BJ (cell line): ENCODE results near the gene DNAAF3. TPM values are rescaled to one million over a fixed set of nuclear protein-coding genes. Genes with fewer than 3 reads are reported as not detected.
A peak's percentile ranks its signal among the peaks of the same experiment; 100 is the strongest.

Experiments
- CTCF ChIA-PET: fragments of 350-600 bp; formaldehyde crosslinking; extraction: SDS; loops from one replicate; lab custom pipeline; 2021; ENCODE audit warnings: antibody characterized with exemption, inconsistent platforms; lab: Yijun Ruan, JAX
- POLR2A ChIA-PET: fragments of 300-600 bp; sonication (Branson Sonifier 250); formaldehyde crosslinking; extraction: SDS; loops from one replicate; lab custom pipeline; 2021; ENCODE audit warnings: antibody characterized with exemption; lab: Charles Lee
- DNase-seq: peaks from one replicate; pipeline ENCODE4 v3.0.0-alpha.2; 2011; ENCODE audit warnings: low read depth
- H3K27me3 ChIP-seq: 2 replicates; pipeline ENCODE4 v1.6.0; 2011; ENCODE audit warnings: low read length; ENCODE audit not compliant: control insufficient read depth, insufficient read depth
- H3K36me3 ChIP-seq: 2 replicates; pipeline ENCODE4 v1.5.1; 2011; ENCODE audit warnings: low read length; ENCODE audit not compliant: control insufficient read depth, insufficient read depth
- H3K4me3 ChIP-seq: 2 replicates; pipeline ENCODE4 v1.5.1; 2011; ENCODE audit warnings: low read depth, mild to moderate bottlenecking, control low read depth, low read length
- polyA plus RNA-seq: library from polyadenylated mRNA; depleted of rRNA; stranded (reverse); fragments of >200 nt; gene quantifications from 2 replicates; pipeline ENCODE4 v1.2.3, GENCODE V29; 2011
- TF ChIP-seq, protein P1 (sequence below): IDR thresholded peaks from 2 replicates; pipeline ENCODE4 v1.5.1; 2011; ENCODE audit warnings: low read depth, mild to moderate bottlenecking, control low read depth, inconsistent platforms, low read length, moderate library complexity; ENCODE audit not compliant: insufficient read depth

The DNAAF3 gene
- polyA plus RNA-seq, 1 experiment = 0.39 TPM

DNA sequence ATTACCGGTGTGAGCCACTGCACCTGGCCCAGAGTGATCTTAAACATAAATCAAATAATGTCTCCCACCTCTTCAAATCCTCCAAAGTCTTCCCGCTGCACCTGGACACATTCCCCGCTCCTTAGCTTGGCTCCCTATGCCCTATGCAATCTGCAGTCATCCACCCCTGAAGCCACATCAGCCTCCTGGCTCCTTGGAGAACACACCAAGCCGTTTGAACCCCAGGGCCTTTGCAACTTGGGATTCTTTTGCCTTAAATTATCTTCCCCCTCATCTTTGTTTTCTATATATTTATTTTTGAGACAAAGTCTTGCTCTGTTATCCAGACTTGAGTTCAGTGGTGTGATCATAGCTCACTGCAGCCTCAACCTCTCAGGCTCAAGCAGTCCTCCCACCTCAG is 2.7 kb upstream of the DNAAF3 start:
- DNase-seq = no peak
- H3K36me3 ChIP-seq = no peaks in the 10 kb centered on the region
- ChIA-PET POLR2A (no interaction called here), CTCF (interaction anchor here (1.0 to 1.5 kb wide), 3 partner anchors 9 to 28 kb away, joined by 3 to 6 read pairs (median 3); no protein-coding TSS in a partner anchor)
- H3K27me3 ChIP-seq = peaks cover 4% of the 10 kb centered on the region; the same call in 1 of the 2 replicates
- TF ChIP-seq, protein P1, sequence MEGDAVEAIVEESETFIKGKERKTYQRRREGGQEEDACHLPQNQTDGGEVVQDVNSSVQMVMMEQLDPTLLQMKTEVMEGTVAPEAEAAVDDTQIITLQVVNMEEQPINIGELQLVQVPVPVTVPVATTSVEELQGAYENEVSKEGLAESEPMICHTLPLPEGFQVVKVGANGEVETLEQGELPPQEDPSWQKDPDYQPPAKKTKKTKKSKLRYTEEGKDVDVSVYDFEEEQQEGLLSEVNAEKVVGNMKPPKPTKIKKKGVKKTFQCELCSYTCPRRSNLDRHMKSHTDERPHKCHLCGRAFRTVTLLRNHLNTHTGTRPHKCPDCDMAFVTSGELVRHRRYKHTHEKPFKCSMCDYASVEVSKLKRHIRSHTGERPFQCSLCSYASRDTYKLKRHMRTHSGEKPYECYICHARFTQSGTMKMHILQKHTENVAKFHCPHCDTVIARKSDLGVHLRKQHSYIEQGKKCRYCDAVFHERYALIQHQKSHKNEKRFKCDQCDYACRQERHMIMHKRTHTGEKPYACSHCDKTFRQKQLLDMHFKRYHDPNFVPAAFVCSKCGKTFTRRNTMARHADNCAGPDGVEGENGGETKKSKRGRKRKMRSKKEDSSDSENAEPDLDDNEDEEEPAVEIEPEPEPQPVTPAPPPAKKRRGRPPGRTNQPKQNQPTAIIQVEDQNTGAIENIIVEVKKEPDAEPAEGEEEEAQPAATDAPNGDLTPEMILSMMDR = no peak
- H3K4me3 ChIP-seq = no peak overlapping the region

DNA sequence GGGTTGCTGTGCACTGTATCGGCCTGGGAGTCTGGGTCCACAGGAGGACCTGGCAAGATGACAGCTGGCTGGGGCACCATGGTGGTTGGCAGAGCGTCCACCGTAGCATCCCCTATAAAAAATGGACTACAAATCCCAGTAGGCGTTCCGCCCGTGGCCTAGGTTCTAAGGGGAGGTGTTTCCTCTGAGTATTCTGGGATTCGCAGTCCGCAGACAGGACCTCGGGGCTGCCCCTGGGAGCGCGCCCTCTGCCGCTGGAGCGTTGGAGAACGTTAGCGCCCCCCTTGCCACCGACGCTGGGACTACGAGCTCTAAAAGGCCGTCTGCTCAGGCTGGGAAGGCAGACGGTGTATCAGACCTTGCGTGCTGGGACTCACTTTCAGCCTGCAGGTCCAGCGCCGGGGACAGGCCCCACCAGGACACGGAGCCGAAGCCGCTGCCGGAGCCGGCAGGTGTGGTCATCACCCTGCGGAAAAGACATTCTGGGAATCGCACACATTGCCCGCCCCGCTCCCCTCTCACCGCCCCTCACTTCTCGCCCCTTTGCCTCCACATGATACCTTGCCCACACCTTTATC is 372 bp downstream of the DNAAF3 start:
- ChIA-PET CTCF (interaction anchor here (0.7 to 2.3 kb wide), 6 partner anchors 17 to 507 kb away, joined by 3 to 14 read pairs (median 4); partner anchors contain the start of gene TNNT1), POLR2A (no interaction called here)
- H3K27me3 ChIP-seq = peaks cover 10% of the 10 kb centered on the region; the same call in 1 of the 2 replicates
- H3K4me3 ChIP-seq = peak overlapping the region; percentile 56
- DNase-seq = no peak
- H3K36me3 ChIP-seq = no peaks in the 10 kb centered on the region
- TF ChIP-seq, protein P1 = peak; percentile 81

DNA sequence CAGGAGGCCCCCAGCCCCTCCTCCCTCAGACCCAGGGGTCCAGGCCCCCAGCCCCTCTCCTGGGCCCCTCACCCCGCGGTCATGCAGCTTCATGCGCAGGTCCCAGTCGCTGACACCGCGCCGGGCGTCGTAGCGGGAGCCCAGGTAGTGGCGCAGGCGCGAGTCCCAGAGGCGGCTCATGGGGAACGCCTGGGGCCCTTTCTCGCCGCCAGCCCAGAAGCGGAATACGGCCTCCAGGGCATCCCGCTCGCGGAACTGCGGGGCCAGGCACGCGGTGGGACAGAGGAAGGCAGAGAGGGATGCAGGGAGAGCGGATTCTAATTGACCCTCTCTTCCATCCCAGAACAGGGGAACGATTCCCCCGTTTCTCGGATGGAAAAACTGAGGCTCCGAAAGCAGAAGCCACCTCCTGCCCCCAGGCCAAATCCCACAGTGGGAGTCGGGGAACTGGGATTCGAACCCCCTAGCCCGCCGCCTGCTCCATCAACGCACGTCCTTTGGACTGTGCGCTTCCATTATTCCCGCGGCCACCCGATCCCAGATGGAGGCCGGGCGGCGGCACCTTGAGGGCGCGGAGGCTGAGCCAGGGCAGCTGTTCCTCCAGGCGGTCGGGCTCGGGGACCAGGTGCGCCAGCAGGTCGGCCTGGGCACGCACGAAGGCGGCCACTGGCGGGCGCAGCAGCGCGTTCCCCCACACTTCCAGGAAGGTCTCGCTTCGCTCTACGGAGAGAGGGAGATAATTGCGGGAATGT is 4.7 kb downstream of the DNAAF3 start:
- no peaks in the 10 kb centered on the region for H3K36me3 ChIP-seq
- ChIA-PET POLR2A (no interaction called here), CTCF (interaction anchor here (1.6 to 3.0 kb wide), 6 partner anchors 8 to 74 kb away, joined by 6 to 43 read pairs (median 10); no protein-coding TSS in a partner anchor)
- no peak overlapping the region for H3K4me3 ChIP-seq
- DNase-seq = no peak
- TF ChIP-seq, protein P1 = no peak
- H3K27me3 ChIP-seq = peaks cover 7% of the 10 kb centered on the region; the same call in 1 of the 2 replicates

DNA sequence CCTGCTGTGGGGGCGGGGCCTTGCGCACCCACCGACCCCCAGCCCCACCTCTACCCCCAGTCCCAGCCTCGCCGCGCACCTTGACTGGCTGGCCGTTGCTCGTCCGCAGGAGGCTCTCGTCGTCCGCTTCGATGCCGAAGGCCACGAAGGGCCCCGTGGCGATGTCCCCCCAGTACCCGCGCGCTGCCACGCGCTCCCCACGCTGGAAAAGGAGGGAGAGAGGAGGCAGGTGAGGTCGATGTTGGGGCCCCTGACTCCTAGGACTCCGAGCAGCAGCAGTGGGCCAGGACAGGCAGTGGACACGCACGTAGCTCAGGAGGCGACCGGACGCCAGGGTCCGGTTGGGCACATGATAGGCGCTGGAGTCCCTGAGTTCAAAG is 5.4 kb downstream of the DNAAF3 start:
- Histone ChIP-seq H3K27me3 (peaks cover 7% of the 10 kb centered on the region; the same call in 1 of the 2 replicates), H3K36me3 (no peaks in the 10 kb centered on the region), H3K4me3 (no peak overlapping the region)
- TF ChIP-seq, protein P1 = no peak
- DNase-seq = no peak
- POLR2A ChIA-PET = no interaction called here
- CTCF ChIA-PET = interaction anchor here (0.7 to 3.0 kb wide), 21 partner anchors 9 to 470 kb away, joined by 3 to 43 read pairs (median 6); partner anchors contain the start of genes BRSK1, PPP6R1 and ZNF784
